K562 (cell line): ENCODE results near the gene ZNF407.

ENCODE experiments used
- BRD4 ChIP-seq: fragments of 200-600 bp; sonication (generic); IDR thresholded peaks from 2 replicates; pipeline ENCODE4 v1.6.1; 2017; ENCODE audit warnings: inconsistent platforms
- FOXA3 ChIP-seq, 2 experiments: fragments of 450-650 bp in 1 of 2; sonication (generic) in 1 of 2; formaldehyde crosslinking; IDR thresholded peaks in 1 of 2; conservative IDR thresholded peaks in 1 of 2; 2 replicates each; pipeline versions ENCODE4 v1.4.0 to v1.8.0; 2020 to 2022; ENCODE audit warnings: mild to moderate bottlenecking in 2 of 2, missing genetic modification reagents in 1 of 2
- MCM5 ChIP-seq: fragments of 450-650 bp; IDR thresholded peaks from 2 replicates; pipeline ENCODE4 v1.6.1; 2016; ENCODE audit warnings: low read depth
- NCOA1 ChIP-seq: fragments of 450-650 bp; IDR thresholded peaks from 2 replicates; pipeline ENCODE4 v1.6.1; 2016; ENCODE audit warnings: low read depth
- POLR2A ChIP-seq: fragments of 450-650 bp; conservative IDR thresholded peaks from 2 replicates; pipeline ENCODE4 v1.6.1; 2016
- REST ChIP-seq, 2 experiments: fragments of 450-650 bp; formaldehyde crosslinking in 1 of 2; IDR thresholded peaks; 2 replicates each; pipeline versions ENCODE4 v1.4.0 to v1.6.1; 2014 to 2020; ENCODE audit warnings: mild to moderate bottlenecking in 2 of 2, borderline replicate concordance in 1 of 2, low read depth in 1 of 2
- SIN3A ChIP-seq, 2 experiments: fragments of 150-350 bp in 1 of 2; IDR thresholded peaks; 2 replicates each; pipeline ENCODE4 v1.6.1; 2011 to 2016; ENCODE audit warnings: borderline replicate concordance in 2 of 2, low read depth in 2 of 2, low read length in 2 of 2, mild to moderate bottlenecking in 2 of 2, moderate library complexity in 2 of 2; ENCODE audit not compliant: control insufficient read depth in 1 of 2
- TRIM25 ChIP-seq: fragments of 450-650 bp; IDR thresholded peaks from 2 replicates; pipeline ENCODE4 v1.7.0; 2016; ENCODE audit warnings: borderline replicate concordance
- USF1 ChIP-seq: sonication (generic); formaldehyde crosslinking; IDR thresholded peaks from 2 replicates; pipeline ENCODE4 v1.9.0; 2022; ENCODE audit warnings: mild to moderate bottlenecking, missing genetic modification reagents
- TF ChIP-seq, protein P1 (sequence below), 3 experiments: IDR thresholded peaks in 2 of 3; conservative IDR thresholded peaks in 1 of 3; 2 replicates each; pipeline ENCODE4 v1.5.1; 2011 to 2012; ENCODE audit warnings: low read length in 3 of 3, mild to moderate bottlenecking in 3 of 3, control low read depth in 2 of 3, improper control_type of control experiment in 1 of 3, inconsistent platforms in 1 of 3, low read depth in 1 of 3, mixed read lengths in 1 of 3, moderate library complexity in 1 of 3; ENCODE audit not compliant: insufficient read depth in 2 of 3
- TF ChIP-seq, protein P2 (sequence below), 2 experiments: fragments of 450-650 bp in 1 of 2; sonication (generic) in 1 of 2; formaldehyde crosslinking; conservative IDR thresholded peaks; 2 replicates each; pipeline versions ENCODE4 v1.4.0 to v1.8.1; 2020 to 2022; ENCODE audit warnings: mild to moderate bottlenecking in 1 of 2, missing genetic modification reagents in 1 of 2

GRCh38 chr18:74793746-74794145 lies 196.1 kb downstream of the ZNF407 start:
- no peak for TF ChIP-seq USF1 (CRISPR knock-in tag)
- TF ChIP-seq POLR2A, result no peak
- TF ChIP-seq, protein P1, sequence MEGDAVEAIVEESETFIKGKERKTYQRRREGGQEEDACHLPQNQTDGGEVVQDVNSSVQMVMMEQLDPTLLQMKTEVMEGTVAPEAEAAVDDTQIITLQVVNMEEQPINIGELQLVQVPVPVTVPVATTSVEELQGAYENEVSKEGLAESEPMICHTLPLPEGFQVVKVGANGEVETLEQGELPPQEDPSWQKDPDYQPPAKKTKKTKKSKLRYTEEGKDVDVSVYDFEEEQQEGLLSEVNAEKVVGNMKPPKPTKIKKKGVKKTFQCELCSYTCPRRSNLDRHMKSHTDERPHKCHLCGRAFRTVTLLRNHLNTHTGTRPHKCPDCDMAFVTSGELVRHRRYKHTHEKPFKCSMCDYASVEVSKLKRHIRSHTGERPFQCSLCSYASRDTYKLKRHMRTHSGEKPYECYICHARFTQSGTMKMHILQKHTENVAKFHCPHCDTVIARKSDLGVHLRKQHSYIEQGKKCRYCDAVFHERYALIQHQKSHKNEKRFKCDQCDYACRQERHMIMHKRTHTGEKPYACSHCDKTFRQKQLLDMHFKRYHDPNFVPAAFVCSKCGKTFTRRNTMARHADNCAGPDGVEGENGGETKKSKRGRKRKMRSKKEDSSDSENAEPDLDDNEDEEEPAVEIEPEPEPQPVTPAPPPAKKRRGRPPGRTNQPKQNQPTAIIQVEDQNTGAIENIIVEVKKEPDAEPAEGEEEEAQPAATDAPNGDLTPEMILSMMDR (IDR thresholded peaks at IDR 0.05 in 2 of 3, conservative IDR thresholded peaks at IDR 0.05 in 1 of 3; ENCODE audit: insufficient read depth in 2 of 3, low read depth in 1 of 3, low read length in 3 of 3), result no peak
- no peak for TF ChIP-seq NCOA1
- TF ChIP-seq SIN3A (IDR thresholded peaks at IDR 0.05; ENCODE audit: borderline replicate concordance in 2 of 2, control insufficient read depth in 1 of 2, low read depth in 2 of 2, low read length in 2 of 2), result no peak
- no peak for TF ChIP-seq FOXA3 (CRISPR knock-in tag; conservative IDR thresholded peaks at IDR 0.05 in 1 of 2, IDR thresholded peaks at IDR 0.05 in 1 of 2)
- TF ChIP-seq TRIM25, result no peak
- no peak for TF ChIP-seq REST (IDR thresholded peaks at IDR 0.05; ENCODE audit: borderline replicate concordance)
- no peak for TF ChIP-seq REST (CRISPR knock-in tag; IDR thresholded peaks at IDR 0.05; ENCODE audit: low read depth)
- TF ChIP-seq BRD4, result no peak
- TF ChIP-seq, protein P2, sequence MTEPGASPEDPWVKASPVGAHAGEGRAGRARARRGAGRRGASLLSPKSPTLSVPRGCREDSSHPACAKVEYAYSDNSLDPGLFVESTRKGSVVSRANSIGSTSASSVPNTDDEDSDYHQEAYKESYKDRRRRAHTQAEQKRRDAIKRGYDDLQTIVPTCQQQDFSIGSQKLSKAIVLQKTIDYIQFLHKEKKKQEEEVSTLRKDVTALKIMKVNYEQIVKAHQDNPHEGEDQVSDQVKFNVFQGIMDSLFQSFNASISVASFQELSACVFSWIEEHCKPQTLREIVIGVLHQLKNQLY (CRISPR knock-in tag; conservative IDR thresholded peaks at IDR 0.05), result no peak
- TF ChIP-seq MCM5, result no peak
